HepG2 (cell line): ENCODE data around the gene PEX7. TPM values are rescaled to one million over a fixed set of nuclear protein-coding genes. Genes with fewer than 3 reads are reported as not detected.

Experiments used
- ATAC-seq: fragments of 200-7000 bp; cut with Tn5 transposase; 3 replicates; pipeline ENCODE4 v1.9.1; 2020; ENCODE audit warnings: mild to moderate bottlenecking, moderate library complexity
- BruUV-seq: library from RNA; stranded (reverse); fragments of 400-500 nt; replicated peaks from 2 replicates; lab custom pipeline; 2021; lab: Mats Ljungman, UMichigan
- CTCF ChIA-PET: fragments of 300-600 bp; formaldehyde crosslinking; extraction: SDS; loops from one replicate; lab custom pipeline; 2021; ENCODE audit warnings: low total read pairs, inconsistent platforms, low intra/inter-chr PET ratio; lab: Yijun Ruan, JAX
- POLR2A ChIA-PET: fragments of 350-600 bp; sonication (Branson Sonifier 250); formaldehyde crosslinking; loops from one replicate; lab custom pipeline; 2020; ENCODE audit warnings: antibody characterized with exemption, inconsistent platforms; lab: Yijun Ruan, JAX
- DNase-seq: peaks from one replicate; pipeline ENCODE4 v3.0.0-alpha.2; 2015; ENCODE audit warnings: low spot score
- FAIRE-seq: peaks from 3 replicates; lab custom pipeline; 2011; peaks lifted over from hg19 to GRCh38; lab: Jason Lieb, UNC
- H2AFZ ChIP-seq: one replicate; pipeline ENCODE4 v1.6.1; 2011; ENCODE audit warnings: low read length, inconsistent platforms
- H3K27ac ChIP-seq: fragments of 300-600 bp; 3 replicates; pipeline ENCODE4 v1.8.0; 2011; ENCODE audit warnings: mixed run types, mild to moderate bottlenecking, mixed read lengths, low read length, inconsistent platforms; ENCODE audit not compliant: insufficient read depth; ENCODE audit errors: extremely low read length
- H3K27me3 ChIP-seq, 2 experiments: fragments of 200-600 bp in 1 of 2; 2 replicates in 1 of 2; 3 replicates in 1 of 2; pipeline versions ENCODE4 v1.6.0 to v1.8.0; 2011; ENCODE audit warnings: low read length in 2 of 2, mild to moderate bottlenecking in 2 of 2, moderate library complexity in 2 of 2, inconsistent platforms in 1 of 2; ENCODE audit not compliant: insufficient read depth in 2 of 2, control insufficient read depth in 1 of 2
- H3K36me3 ChIP-seq, 2 experiments: fragments of 200-600 bp in 1 of 2; replicated peaks in 1 of 2; 2 replicates in 1 of 2; 3 replicates in 1 of 2; pipeline versions ENCODE4 v1.5.1 to v1.8.0; 2011; ENCODE audit warnings: low read length in 2 of 2, inconsistent platforms in 1 of 2; ENCODE audit not compliant: insufficient read depth in 2 of 2, control insufficient read depth in 1 of 2
- H3K4me1 ChIP-seq: 2 replicates; pipeline ENCODE4 v1.5.1; 2012; ENCODE audit warnings: low read length, inconsistent platforms; ENCODE audit not compliant: insufficient read depth
- H3K4me2 ChIP-seq: 2 replicates; pipeline ENCODE4 v1.6.0; 2011; ENCODE audit warnings: low read depth, low read length, inconsistent platforms
- H3K4me3 ChIP-seq, 3 experiments: fragments of 200-600 bp in 1 of 3; sonication (generic), shearing (Covaris generic) in 1 of 3; replicated peaks in 1 of 3; 2 replicates each; pipeline ENCODE4 v1.5.1; 2011 to 2016; ENCODE audit warnings: low read length in 3 of 3, inconsistent platforms in 2 of 3, low read depth in 2 of 3, mild to moderate bottlenecking in 2 of 3, control low read depth in 1 of 3, mixed read lengths in 1 of 3; ENCODE audit not compliant: insufficient read depth in 1 of 3
- H3K79me2 ChIP-seq: one replicate; pipeline ENCODE4 v1.6.1; 2011; ENCODE audit warnings: low read length, inconsistent platforms; ENCODE audit not compliant: insufficient read depth
- H3K9ac ChIP-seq: 2 replicates; pipeline ENCODE4 v1.6.0; 2011; ENCODE audit warnings: mild to moderate bottlenecking, low read depth, low read length, inconsistent platforms; ENCODE audit not compliant: insufficient read depth
- H3K9me3 ChIP-seq: 2 replicates; pipeline ENCODE4 v1.5.1; 2012; ENCODE audit warnings: mild to moderate bottlenecking, low read length
- H4K20me1 ChIP-seq: 2 replicates; pipeline ENCODE4 v1.6.0; 2011; ENCODE audit warnings: inconsistent platforms, mild to moderate bottlenecking, low read length, moderate library complexity; ENCODE audit not compliant: insufficient read depth
- FOXA1 ChIP-seq, 2 experiments: fragments of 450-650 bp in 1 of 2; sonication (generic) in 1 of 2; formaldehyde crosslinking in 1 of 2; IDR thresholded peaks; 2 replicates each; pipeline versions ENCODE4 v1.4.0 to v1.6.1; 2016 to 2020; ENCODE audit warnings: missing genetic modification reagents in 1 of 2
- FOXJ3 ChIP-seq: sonication (generic); formaldehyde crosslinking; IDR thresholded peaks from 2 replicates; pipeline ENCODE4 v1.4.0; 2020; ENCODE audit warnings: missing genetic modification reagents, mild to moderate bottlenecking, borderline replicate concordance
- HMGA1 ChIP-seq: sonication (generic); formaldehyde crosslinking; conservative IDR thresholded peaks from 2 replicates; pipeline ENCODE4 v1.4.0; 2020; ENCODE audit warnings: missing genetic modification reagents
- MAZ ChIP-seq, 2 experiments: sonication (generic) in 1 of 2; formaldehyde crosslinking in 1 of 2; IDR thresholded peaks; 2 replicates each; pipeline versions ENCODE4 v1.5.0 to v1.6.1; 2012 to 2020; ENCODE audit warnings: low read depth in 2 of 2, mild to moderate bottlenecking in 2 of 2, borderline replicate concordance in 1 of 2, improper control_type of control experiment in 1 of 2, low read length in 1 of 2, missing genetic modification reagents in 1 of 2, moderate library complexity in 1 of 2
- NFIC ChIP-seq: IDR thresholded peaks from 2 replicates; pipeline ENCODE4 v1.6.1; 2012; ENCODE audit warnings: mild to moderate bottlenecking, low read length, inconsistent platforms
- SIX1 ChIP-seq: sonication (generic); formaldehyde crosslinking; IDR thresholded peaks from 2 replicates; pipeline ENCODE4 v1.4.0; 2020; ENCODE audit warnings: missing genetic modification reagents, borderline replicate concordance
- SOX13 ChIP-seq, 3 experiments: fragments of 450-650 bp in 1 of 3; sonication (generic) in 1 of 3; formaldehyde crosslinking in 1 of 3; IDR thresholded peaks in 2 of 3; conservative IDR thresholded peaks in 1 of 3; 2 replicates each; pipeline versions ENCODE4 v1.5.0 to v1.6.1; 2016 to 2020; ENCODE audit warnings: antibody characterized with exemption in 1 of 3, mild to moderate bottlenecking in 1 of 3, missing compliant biosample characterization in 1 of 3, missing genetic modification reagents in 1 of 3, moderate library complexity in 1 of 3
- SOX5 ChIP-seq: IDR thresholded peaks from 2 replicates; pipeline ENCODE4 v1.6.1; 2016; ENCODE audit warnings: borderline replicate concordance
- TOPORS ChIP-seq: sonication (generic); formaldehyde crosslinking; IDR thresholded peaks from 2 replicates; pipeline ENCODE4 v1.8.0; 2023; ENCODE audit warnings: mild to moderate bottlenecking, missing genetic modification reagents
- ZNF260 ChIP-seq: sonication (generic); formaldehyde crosslinking; IDR thresholded peaks from 2 replicates; pipeline ENCODE4 v1.4.0; 2020; ENCODE audit warnings: missing genetic modification reagents, low read depth, mild to moderate bottlenecking, borderline replicate concordance
- ZNF547 ChIP-seq: sonication (generic); formaldehyde crosslinking; IDR thresholded peaks from 2 replicates; pipeline ENCODE4 v1.5.1; 2020; ENCODE audit warnings: mild to moderate bottlenecking, missing genetic modification reagents
- ZNF615 ChIP-seq: sonication (generic); formaldehyde crosslinking; IDR thresholded peaks from 2 replicates; pipeline ENCODE4 v1.5.0; 2020; ENCODE audit warnings: mild to moderate bottlenecking, missing genetic modification reagents, borderline replicate concordance
- ZSCAN22 ChIP-seq: sonication (generic); formaldehyde crosslinking; IDR thresholded peaks from 2 replicates; pipeline ENCODE4 v1.4.0; 2020; ENCODE audit warnings: mild to moderate bottlenecking, missing genetic modification reagents
- WGBS: methylation state at CpG from one replicate; pipeline ENCODE4 v1.1.6; 2017; ENCODE audit warnings: low lambda C conversion rate; 5-methylcytosine and 5-hydroxymethylcytosine counted together
- in situ Hi-C: cut with HindIII; loops from 2 replicates; pipeline ENCODE4 v1.10.0; 2017; ENCODE audit warnings: low pct_unique_long_range_greater_than_20kb; ENCODE audit not compliant: extremely low pct_ligation_motif_present
- intact Hi-C: fragments of 100-400 bp; cut with micrococcal nuclease; formaldehyde crosslinking; loops from one replicate; pipeline ENCODE4 v1.10.0; 2022; ENCODE audit not compliant: unreplicated experiment
- polyA plus RNA-seq, 8 experiments: library from polyadenylated mRNA; depleted of rRNA in 3 of 8; stranded (reverse) in 7 of 8; unstranded in 1 of 8; fragments of >200 nt; fragmentation: Illumina TruSeq in 4 of 8; extraction: Trizol in 4 of 8; gene quantifications; 2 replicates each; pipeline versions ENCODE4 v1.2.1 to v1.2.3, GENCODE V29; 2011 to 2016; ENCODE audit warnings: low read depth in 4 of 8, missing spikeins in 1 of 8, mixed read lengths in 1 of 8; ENCODE audit not compliant: insufficient read depth in 1 of 8
- total RNA-seq, 5 experiments: library from RNA; depleted of rRNA; stranded (reverse); fragments of >200 nt; fragmentation: Illumina TruSeq; extraction: Trizol; gene quantifications; 2 replicates each; pipeline ENCODE4 v1.2.3, GENCODE V29; 2016; ENCODE audit warnings: low read depth in 1 of 5
- TF ChIP-seq, protein P1 (sequence below): conservative IDR thresholded peaks from 2 replicates; pipeline ENCODE4 v1.6.1; 2018; ENCODE audit warnings: missing genetic modification reagents
- TF ChIP-seq, protein P2 (sequence below): sonication (generic); formaldehyde crosslinking; IDR thresholded peaks from 2 replicates; pipeline ENCODE4 v1.4.0; 2020; ENCODE audit warnings: missing genetic modification reagents
- TF ChIP-seq, protein P3 (sequence below): sonication (generic); formaldehyde crosslinking; IDR thresholded peaks from 2 replicates; pipeline ENCODE4 v1.4.0; 2020; ENCODE audit warnings: mild to moderate bottlenecking, missing genetic modification reagents
- TF ChIP-seq, protein P4 (sequence below): sonication (generic); formaldehyde crosslinking; IDR thresholded peaks from 2 replicates; pipeline ENCODE4 v1.4.0; 2020; ENCODE audit warnings: missing genetic modification reagents
- TF ChIP-seq, protein P5 (sequence below): sonication (generic); formaldehyde crosslinking; IDR thresholded peaks from 2 replicates; pipeline ENCODE4 v1.5.1; 2020; ENCODE audit warnings: missing genetic modification reagents, mild to moderate bottlenecking, borderline replicate concordance

The PEX7 gene
- total and polyA plus RNA-seq, 2 of the 13 experiments (the other 11 are each of a cell fraction or from before 2014, with no cell fraction given): 0.04 to 0.53 TPM

DNA sequence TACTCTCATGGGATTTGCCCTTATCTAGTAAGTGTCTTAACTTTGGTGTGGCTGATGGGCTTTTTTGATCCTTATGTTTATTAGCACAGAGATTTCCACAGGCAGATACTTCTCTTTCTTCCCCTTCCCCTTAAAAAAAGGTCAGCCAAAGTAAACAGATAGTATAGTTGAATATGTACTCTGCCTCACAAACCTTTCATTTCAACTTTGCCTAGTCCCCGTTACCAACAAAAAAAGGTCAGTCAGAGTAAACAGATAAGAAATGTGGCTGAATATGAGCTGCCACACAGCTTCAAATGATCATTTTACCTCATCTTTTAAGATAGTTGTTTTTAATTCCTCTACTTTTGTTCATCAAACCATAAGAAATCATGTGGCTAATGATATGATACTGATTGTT is 65.6 kb downstream of the PEX7 start:
- no peak overlapping the region for H3K4me2 ChIP-seq
- CTCF ChIA-PET: no interaction called here
- in situ Hi-C loops: no loop called here
- POLR2A ChIA-PET: no interaction called here
- DNase-seq: peak; percentile 87
- no peaks in the 10 kb centered on the region for H3K36me3 ChIP-seq
- no peaks in the 10 kb centered on the region for H3K9me3 ChIP-seq
- no peak overlapping the region for H3K9ac ChIP-seq
- intact Hi-C loops: no loop called here
- H4K20me1 ChIP-seq: peaks cover 3% of the 10 kb centered on the region; the same call in 1 of the 2 replicates
- WGBS: 0% methylated on average over 1 of the region's 1 CpG
- H3K4me3 ChIP-seq: no peak overlapping the region
- BruUV-seq: no TSS peak
- H3K27me3 ChIP-seq: peaks cover 1 to 48% of the 10 kb centered on the region in 2 experiments
- 0 out of 2 replicates have a peak, but pooled peaks cover 6% of the 10 kb centered on the region for H3K4me1 ChIP-seq
- no peak overlapping the region for H2AFZ ChIP-seq
- FAIRE-seq: peak; percentile 66
- H3K79me2 ChIP-seq: no peaks in the 10 kb centered on the region
- H3K27ac ChIP-seq: no peak overlapping the region
- ATAC-seq: peak; percentile 79
- TF ChIP-seq, protein P1, sequence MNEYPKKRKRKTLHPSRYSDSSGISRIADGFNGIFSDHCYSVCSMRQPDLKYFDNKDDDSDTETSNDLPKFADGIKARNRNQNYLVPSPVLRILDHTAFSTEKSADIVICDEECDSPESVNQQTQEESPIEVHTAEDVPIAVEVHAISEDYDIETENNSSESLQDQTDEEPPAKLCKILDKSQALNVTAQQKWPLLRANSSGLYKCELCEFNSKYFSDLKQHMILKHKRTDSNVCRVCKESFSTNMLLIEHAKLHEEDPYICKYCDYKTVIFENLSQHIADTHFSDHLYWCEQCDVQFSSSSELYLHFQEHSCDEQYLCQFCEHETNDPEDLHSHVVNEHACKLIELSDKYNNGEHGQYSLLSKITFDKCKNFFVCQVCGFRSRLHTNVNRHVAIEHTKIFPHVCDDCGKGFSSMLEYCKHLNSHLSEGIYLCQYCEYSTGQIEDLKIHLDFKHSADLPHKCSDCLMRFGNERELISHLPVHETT: no peak
- TF ChIP-seq SOX5 (CRISPR knock-in tag): peak; percentile 88
- TF ChIP-seq NFIC: peak; percentile 100
- peak; percentile 80; the same call in 1 of the 2 replicates for TF ChIP-seq FOXJ3 (CRISPR knock-in tag)
- no peak for TF ChIP-seq MAZ (IDR thresholded peaks at IDR 0.05; ENCODE audit: borderline replicate concordance, low read depth, low read length)
- no peak for TF ChIP-seq MAZ (CRISPR knock-in tag; IDR thresholded peaks at IDR 0.05; ENCODE audit: low read depth)
- peak; percentile 83 for TF ChIP-seq SIX1 (CRISPR knock-in tag)
- no peak for TF ChIP-seq ZNF260 (CRISPR knock-in tag)
- TF ChIP-seq TOPORS (CRISPR knock-in tag): no peak
- TF ChIP-seq, protein P2, sequence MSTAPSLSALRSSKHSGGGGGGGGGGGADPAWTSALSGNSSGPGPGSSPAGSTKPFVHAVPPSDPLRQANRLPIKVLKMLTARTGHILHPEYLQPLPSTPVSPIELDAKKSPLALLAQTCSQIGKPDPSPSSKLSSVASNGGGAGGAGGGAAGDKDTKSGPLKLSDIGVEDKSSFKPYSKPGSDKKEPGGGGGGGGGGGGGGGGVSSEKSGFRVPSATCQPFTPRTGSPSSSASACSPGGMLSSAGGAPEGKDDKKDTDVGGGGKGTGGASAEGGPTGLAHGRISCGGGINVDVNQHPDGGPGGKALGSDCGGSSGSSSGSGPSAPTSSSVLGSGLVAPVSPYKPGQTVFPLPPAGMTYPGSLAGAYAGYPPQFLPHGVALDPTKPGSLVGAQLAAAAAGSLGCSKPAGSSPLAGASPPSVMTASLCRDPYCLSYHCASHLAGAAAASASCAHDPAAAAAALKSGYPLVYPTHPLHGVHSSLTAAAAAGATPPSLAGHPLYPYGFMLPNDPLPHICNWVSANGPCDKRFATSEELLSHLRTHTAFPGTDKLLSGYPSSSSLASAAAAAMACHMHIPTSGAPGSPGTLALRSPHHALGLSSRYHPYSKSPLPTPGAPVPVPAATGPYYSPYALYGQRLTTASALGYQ: peak; percentile 97
- peak; percentile 62; the same call in 1 of the 2 replicates for TF ChIP-seq SOX13 (IDR thresholded peaks at IDR 0.05)
- TF ChIP-seq SOX13 (CRISPR knock-in tag; conservative IDR thresholded peaks at IDR 0.05 in 1 of 2, IDR thresholded peaks at IDR 0.05 in 1 of 2): peak in 1 of 2 experiments; percentile 90; a peak in 2 of 4 replicates
- peak; percentile 57; the same call in 1 of the 2 replicates for TF ChIP-seq FOXA1 (IDR thresholded peaks at IDR 0.05)
- peak; percentile 93 for TF ChIP-seq FOXA1 (CRISPR knock-in tag; IDR thresholded peaks at IDR 0.05)
- TF ChIP-seq, protein P3, sequence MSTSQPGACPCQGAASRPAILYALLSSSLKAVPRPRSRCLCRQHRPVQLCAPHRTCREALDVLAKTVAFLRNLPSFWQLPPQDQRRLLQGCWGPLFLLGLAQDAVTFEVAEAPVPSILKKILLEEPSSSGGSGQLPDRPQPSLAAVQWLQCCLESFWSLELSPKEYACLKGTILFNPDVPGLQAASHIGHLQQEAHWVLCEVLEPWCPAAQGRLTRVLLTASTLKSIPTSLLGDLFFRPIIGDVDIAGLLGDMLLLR (CRISPR knock-in tag): no peak
- TF ChIP-seq, protein P4, sequence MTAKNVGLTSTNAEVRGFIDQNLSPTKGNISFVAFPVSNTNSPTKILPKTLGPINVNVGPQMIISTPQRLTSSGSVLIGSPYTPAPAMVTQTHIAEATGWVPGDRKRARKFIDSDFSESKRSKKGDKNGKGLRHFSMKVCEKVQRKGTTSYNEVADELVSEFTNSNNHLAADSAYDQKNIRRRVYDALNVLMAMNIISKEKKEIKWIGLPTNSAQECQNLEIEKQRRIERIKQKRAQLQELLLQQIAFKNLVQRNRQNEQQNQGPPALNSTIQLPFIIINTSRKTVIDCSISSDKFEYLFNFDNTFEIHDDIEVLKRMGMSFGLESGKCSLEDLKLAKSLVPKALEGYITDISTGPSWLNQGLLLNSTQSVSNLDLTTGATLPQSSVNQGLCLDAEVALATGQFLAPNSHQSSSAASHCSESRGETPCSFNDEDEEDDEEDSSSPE (CRISPR knock-in tag): no peak
- TF ChIP-seq HMGA1: no peak
- TF ChIP-seq, protein P5, sequence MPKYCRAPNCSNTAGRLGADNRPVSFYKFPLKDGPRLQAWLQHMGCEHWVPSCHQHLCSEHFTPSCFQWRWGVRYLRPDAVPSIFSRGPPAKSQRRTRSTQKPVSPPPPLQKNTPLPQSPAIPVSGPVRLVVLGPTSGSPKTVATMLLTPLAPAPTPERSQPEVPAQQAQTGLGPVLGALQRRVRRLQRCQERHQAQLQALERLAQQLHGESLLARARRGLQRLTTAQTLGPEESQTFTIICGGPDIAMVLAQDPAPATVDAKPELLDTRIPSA (CRISPR knock-in tag): no peak
- no peak for TF ChIP-seq ZNF547 (CRISPR knock-in tag)
- TF ChIP-seq ZNF615 (CRISPR knock-in tag): no peak
- TF ChIP-seq ZSCAN22 (CRISPR knock-in tag): no peak
